Activated CD4-positive, CD25-positive, alpha-beta regulatory T cell treated with anti-CD3 and anti-CD28 coated beads, Interleukin-2, amount 50 U/mL, for 16 hours (primary cell): ENCODE results near the gene KIF5C.

Source experiments
- DNase-seq: peaks from one replicate; pipeline ENCODE4 v3.0.0-alpha.2; 2020; ENCODE audit warnings: low read depth, low spot score

KIF5C gene

DNA sequence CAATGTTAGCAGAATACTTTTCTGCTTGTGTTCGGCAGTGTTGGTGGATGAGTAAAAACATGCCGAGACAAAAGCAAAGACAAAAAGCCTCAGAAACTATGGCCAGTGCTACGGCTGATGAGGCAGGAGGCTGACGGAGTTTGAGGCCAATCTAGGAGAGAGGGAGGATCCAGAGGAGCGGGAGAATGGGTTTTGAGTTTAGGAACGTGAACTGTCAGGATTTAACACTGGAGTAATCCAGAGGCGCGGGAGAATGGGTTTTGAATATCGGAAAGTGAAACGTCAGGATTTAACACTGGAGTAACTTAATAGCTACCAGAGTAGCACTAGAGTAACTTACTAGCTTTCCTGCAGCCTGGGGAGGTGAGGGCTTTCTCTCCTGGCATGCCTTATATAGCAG is 200.8 kb downstream of the KIF5C start:
- DNase-seq, result no peak
